Parathyroid adenoma (tissue), 2 donors: Measurements from ENCODE around the gene DSCAML1.

Source experiments
- H2AFZ ChIP-seq: fragments of 300-600 bp; sonication (generic); one replicate; pipeline ENCODE4 v1.7.0; 2017; ENCODE audit warnings: antibody characterized with exemption, mild to moderate bottlenecking
- H3K27ac ChIP-seq: fragments of 300-600 bp; sonication (generic); one replicate; pipeline ENCODE4 v1.7.0; 2017
- H3K27me3 ChIP-seq: fragments of 300-600 bp; sonication (generic); one replicate; pipeline ENCODE4 v1.7.0; 2017; ENCODE audit warnings: low read length; ENCODE audit not compliant: control insufficient read depth, insufficient read depth
- H3K36me3 ChIP-seq: fragments of 300-600 bp; sonication (generic); one replicate; pipeline ENCODE4 v1.7.0; 2017; ENCODE audit warnings: low read length; ENCODE audit not compliant: control insufficient read depth, insufficient read depth
- H3K4me1 ChIP-seq: fragments of 300-600 bp; sonication (generic); one replicate; pipeline ENCODE4 v1.7.0; 2017; ENCODE audit warnings: control low read depth
- H3K4me2 ChIP-seq: fragments of 300-600 bp; sonication (generic); one replicate; pipeline ENCODE4 v1.7.0; 2017; ENCODE audit warnings: low read length
- H3K4me3 ChIP-seq: fragments of 300-600 bp; sonication (generic); one replicate; pipeline ENCODE4 v1.7.0; 2017; ENCODE audit warnings: low read depth, low read length
- H3K79me2 ChIP-seq: fragments of 300-600 bp; sonication (generic); one replicate; pipeline ENCODE4 v1.7.0; 2017; ENCODE audit warnings: control low read depth
- H3K9ac ChIP-seq: fragments of 300-600 bp; sonication (generic); one replicate; pipeline ENCODE4 v1.7.0; 2017; ENCODE audit warnings: mild to moderate bottlenecking
- H3K9me3 ChIP-seq: fragments of 300-600 bp; sonication (generic); one replicate; pipeline ENCODE4 v1.7.0; 2017; ENCODE audit warnings: low read length; ENCODE audit not compliant: control insufficient read depth
- TF ChIP-seq, protein P1 (sequence below): fragments of 300-600 bp; sonication (generic); IDR thresholded peaks from one replicate; pipeline ENCODE4 v1.7.0; 2017; ENCODE audit warnings: antibody characterized with exemption, mild to moderate bottlenecking
- donor health status: primary hyperparathyroidism.

DSCAML1 gene

DNA sequence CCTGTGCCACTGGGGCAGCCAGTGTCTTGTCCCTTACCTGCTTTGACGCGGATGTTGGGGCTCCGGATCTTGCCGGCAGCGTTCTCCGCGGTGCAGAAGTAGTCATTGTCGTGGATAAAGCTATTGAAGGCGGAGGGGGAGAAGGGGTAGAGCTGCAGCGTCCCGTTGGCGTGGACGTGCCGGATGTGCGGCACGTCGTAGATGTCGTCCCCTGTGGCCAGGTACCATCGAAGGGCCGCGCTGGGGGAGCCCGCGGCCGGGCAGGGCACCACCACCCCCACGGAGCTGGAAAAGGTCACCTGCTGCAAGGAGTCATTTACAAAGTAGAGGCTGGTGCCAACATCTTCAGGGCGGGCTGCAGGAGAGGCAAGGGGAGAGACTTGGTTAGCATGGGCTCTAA is 16.6 kb downstream of the DSCAML1 start:
- Histone ChIP-seq H3K4me1 (no peaks in the 10 kb centered on the region), H3K9ac (no peak overlapping the region), H3K36me3 (no peaks in the 10 kb centered on the region), H3K4me3 (no peak overlapping the region), H3K9me3 (no peaks in the 10 kb centered on the region), H3K4me2 (no peak overlapping the region), H3K27ac (no peak overlapping the region), H3K79me2 (no peaks in the 10 kb centered on the region), H2AFZ (no peak overlapping the region), H3K27me3 (no peaks in the 10 kb centered on the region)
- TF ChIP-seq, protein P1, sequence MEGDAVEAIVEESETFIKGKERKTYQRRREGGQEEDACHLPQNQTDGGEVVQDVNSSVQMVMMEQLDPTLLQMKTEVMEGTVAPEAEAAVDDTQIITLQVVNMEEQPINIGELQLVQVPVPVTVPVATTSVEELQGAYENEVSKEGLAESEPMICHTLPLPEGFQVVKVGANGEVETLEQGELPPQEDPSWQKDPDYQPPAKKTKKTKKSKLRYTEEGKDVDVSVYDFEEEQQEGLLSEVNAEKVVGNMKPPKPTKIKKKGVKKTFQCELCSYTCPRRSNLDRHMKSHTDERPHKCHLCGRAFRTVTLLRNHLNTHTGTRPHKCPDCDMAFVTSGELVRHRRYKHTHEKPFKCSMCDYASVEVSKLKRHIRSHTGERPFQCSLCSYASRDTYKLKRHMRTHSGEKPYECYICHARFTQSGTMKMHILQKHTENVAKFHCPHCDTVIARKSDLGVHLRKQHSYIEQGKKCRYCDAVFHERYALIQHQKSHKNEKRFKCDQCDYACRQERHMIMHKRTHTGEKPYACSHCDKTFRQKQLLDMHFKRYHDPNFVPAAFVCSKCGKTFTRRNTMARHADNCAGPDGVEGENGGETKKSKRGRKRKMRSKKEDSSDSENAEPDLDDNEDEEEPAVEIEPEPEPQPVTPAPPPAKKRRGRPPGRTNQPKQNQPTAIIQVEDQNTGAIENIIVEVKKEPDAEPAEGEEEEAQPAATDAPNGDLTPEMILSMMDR = no peak

DNA sequence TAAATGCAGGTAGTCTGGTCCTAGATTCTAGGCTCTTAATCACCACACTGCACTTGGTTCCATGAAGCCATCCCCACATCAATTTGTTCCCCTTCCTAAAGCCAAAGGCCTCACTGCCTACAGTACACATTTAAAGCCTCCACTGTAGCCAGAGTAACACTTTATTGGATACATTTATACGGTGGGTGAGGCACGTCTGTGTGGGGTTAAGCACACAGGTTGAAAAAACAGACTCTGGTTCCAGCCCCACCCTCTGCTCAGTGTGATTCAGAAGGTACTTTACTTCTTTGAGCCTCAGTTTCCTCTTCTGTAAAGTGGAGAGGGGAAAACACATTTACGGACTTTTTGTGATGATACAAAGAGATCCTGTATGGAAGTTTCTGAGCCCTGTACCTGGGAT is 22.5 kb downstream of the DSCAML1 start:
- no peak overlapping the region for H2AFZ ChIP-seq
- no peak overlapping the region for H3K9ac ChIP-seq
- no peaks in the 10 kb centered on the region for H3K9me3 ChIP-seq
- no peak overlapping the region for H3K4me2 ChIP-seq
- H3K27me3 ChIP-seq = no peaks in the 10 kb centered on the region
- no peaks in the 10 kb centered on the region for H3K79me2 ChIP-seq
- H3K36me3 ChIP-seq = no peaks in the 10 kb centered on the region
- H3K27ac ChIP-seq = no peak overlapping the region
- no peaks in the 10 kb centered on the region for H3K4me1 ChIP-seq
- TF ChIP-seq, protein P1 = no peak
- H3K4me3 ChIP-seq = no peak overlapping the region

DNA sequence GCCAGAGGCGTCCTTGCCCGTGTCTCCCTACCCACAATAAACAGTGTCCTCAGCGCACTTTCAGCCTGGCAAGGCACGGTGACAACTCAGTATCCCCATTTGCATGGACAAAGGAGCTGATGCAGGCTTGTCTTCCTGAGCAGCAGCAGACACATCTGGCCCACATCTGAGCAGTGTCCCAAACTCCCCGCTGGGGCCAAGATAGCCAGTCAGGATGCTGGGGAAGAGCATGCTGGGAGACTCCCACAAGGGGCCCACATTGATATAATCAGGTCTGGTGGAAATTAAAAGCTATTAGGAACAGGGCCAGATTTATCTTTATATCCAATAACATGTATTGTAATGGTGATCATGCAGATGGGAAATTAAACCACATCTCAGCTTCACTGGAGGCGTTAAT is 24.7 kb downstream of the DSCAML1 start:
- no peak overlapping the region for H3K27ac ChIP-seq
- no peak overlapping the region for H3K9ac ChIP-seq
- H2AFZ ChIP-seq = no peak overlapping the region

GRCh38 chr11:117771841-117772240 is 25.2 kb downstream of the DSCAML1 start:
- Histone ChIP-seq H3K27me3 (no peaks in the 10 kb centered on the region), H3K4me1 (no peaks in the 10 kb centered on the region), H3K4me3 (no peak overlapping the region), H2AFZ (no peak overlapping the region), H3K36me3 (no peaks in the 10 kb centered on the region), H3K9me3 (no peaks in the 10 kb centered on the region), H3K27ac (no peak overlapping the region), H3K4me2 (no peak overlapping the region), H3K9ac (no peak overlapping the region), H3K79me2 (no peaks in the 10 kb centered on the region)
- TF ChIP-seq, protein P1 = no peak

More for the DNA sequence above, 24.7 kb downstream of the DSCAML1 start:
- no peaks in the 10 kb centered on the region for H3K9me3 ChIP-seq
- no peaks in the 10 kb centered on the region for H3K79me2 ChIP-seq
- no peak overlapping the region for H3K4me3 ChIP-seq
- H3K27me3 ChIP-seq = no peaks in the 10 kb centered on the region
- TF ChIP-seq, protein P1 = no peak
- no peak overlapping the region for H3K4me2 ChIP-seq
- H3K36me3 ChIP-seq = no peaks in the 10 kb centered on the region
- H3K4me1 ChIP-seq = no peaks in the 10 kb centered on the region

DNA sequence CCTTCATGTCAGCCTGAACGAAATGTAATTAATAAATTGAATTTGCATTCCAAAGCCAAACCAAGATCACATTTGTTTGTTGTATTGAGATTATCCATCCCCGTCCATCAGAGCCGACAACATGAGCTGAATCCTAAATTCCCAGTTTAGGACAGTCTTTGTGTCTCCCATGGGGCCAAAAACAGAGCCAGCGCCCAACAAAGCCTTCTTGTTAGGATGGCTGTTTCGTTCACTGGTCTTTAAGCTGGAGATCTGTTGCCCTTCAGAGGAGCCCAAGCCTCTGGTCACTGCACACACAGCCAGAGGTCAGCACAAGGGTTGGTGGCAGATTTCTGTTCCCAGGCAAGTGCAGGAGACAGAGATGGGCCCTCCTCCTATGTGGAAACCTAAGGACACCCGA is 25.8 kb downstream of the DSCAML1 start:
- no peaks in the 10 kb centered on the region for H3K79me2 ChIP-seq
- no peaks in the 10 kb centered on the region for H3K9me3 ChIP-seq
- no peaks in the 10 kb centered on the region for H3K36me3 ChIP-seq
- TF ChIP-seq, protein P1 = no peak
- no peak overlapping the region for H3K4me2 ChIP-seq
- H2AFZ ChIP-seq = no peak overlapping the region
- H3K4me1 ChIP-seq = no peaks in the 10 kb centered on the region
- no peak overlapping the region for H3K27ac ChIP-seq
- no peak overlapping the region for H3K4me3 ChIP-seq
- H3K9ac ChIP-seq = no peak overlapping the region
- H3K27me3 ChIP-seq = no peaks in the 10 kb centered on the region
